NCI-H82 (cell line): ENCODE measurements around the gene DELE1.
A peak's percentile ranks its signal among the peaks of the same experiment; 100 is the strongest.

Experiments used
- DNase-seq: peaks from one replicate; lab custom pipeline; 2025; lab: John Stamatoyannopoulos, UW

DELE1 gene

DNA sequence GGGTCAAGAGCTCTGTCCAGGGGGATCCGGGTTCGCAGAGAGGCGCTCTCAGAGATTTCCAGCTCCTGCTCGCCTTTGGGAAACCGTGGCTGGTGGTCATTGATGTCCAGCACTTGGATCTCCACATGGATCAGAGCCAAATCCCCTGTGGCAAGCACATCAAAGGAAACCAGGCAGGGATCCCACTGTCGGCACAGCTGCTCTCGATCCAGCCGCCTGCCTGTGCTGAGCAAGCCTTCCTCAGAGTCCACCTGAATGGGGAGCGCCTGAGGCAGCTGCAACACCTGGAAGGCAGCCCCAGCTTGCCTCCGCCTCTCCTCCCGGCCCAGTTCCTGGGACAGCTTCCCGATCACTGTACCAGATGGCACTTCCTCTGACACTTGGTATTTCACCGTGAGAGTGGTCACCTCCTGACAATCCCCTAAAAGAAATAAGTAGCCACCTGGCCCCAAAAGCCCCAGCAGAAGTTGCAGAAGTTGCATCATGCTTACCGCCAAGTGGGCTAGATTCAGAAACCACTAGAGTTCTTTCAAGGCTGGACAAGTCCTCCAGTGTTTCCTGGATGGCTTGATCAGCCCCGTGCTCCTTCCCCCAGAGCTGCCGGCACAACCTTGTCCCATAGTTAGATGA, 33.8 kb downstream of the DELE1 start:
- DNase-seq: no peak

- peak; percentile 35 for DNase-seq
These were observed 34.4 kb downstream of the DELE1 start, which contains the start of gene PCDH12 for GRCh38 chr5:141958113-141958512. PCDH12 (minus strand) TSS chr5:141958202; CDS start chr5:141957851, 351 bp downstream.

GRCh38 chr5:141958546-141959172, 35.0 kb downstream of the DELE1 start:
- no peak for DNase-seq

DNA sequence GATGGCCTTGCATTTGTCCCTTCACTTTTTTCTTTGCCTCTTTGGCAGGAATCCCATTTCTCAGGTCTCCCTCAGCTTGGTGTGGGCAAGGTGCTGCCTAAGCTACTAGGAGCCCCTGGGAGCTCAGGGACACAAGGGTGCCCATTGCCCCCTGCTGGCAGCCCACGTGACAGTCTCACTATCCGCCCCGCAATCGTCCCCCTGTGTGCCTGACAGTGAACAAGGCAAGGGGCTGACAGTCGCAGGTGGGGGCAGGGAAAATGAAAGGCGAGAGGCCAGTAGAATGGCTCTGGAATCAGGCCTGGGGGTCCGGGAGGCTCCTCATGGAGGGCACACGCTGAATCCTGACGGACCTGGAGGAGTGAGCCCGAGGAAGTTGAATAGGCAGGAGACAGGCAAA, 36.3 kb downstream of the DELE1 start:
- DNase-seq: peak; percentile 29

DNA sequence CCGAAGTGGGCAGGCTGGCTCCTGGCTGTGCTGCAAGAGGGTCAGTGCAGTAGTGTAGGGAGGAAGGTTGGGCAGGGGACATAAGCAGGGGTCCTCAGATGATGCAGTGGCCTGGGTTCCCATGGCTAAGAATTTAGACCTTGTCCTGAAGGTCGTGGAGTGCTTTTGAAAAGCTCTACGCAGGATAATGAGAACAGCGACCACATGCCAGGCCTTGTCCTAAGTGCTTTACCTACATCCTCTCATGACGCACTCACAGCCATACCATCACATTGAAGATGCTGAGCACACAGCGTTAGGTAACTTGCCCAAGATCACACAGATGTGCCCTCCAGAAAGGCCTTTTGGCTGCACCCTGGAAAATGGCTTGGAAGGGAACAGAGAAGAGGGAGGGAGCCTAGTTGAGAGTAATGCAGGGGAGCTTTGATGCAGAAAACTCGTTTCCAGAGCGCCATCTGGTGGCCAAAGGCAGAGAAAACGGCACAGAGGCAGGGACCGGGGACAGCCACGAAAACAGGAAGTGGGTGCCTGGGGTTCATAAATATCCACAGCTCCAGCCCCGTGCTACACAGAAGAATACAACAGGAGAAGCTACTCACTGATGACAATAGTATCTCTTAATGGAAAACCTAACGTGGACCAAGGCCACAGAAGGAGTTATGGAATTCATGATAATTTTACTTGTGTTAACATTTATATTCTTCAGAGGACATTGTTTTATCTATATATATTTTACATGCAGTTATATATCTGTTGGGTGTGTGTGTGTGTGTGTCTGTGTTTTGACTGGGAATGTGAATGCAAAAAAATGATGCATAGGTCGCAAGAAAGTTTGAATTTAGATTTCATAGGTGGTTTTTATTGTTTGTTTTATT, 37.0 kb downstream of the DELE1 start:
- DNase-seq: peak; percentile 86

DNA sequence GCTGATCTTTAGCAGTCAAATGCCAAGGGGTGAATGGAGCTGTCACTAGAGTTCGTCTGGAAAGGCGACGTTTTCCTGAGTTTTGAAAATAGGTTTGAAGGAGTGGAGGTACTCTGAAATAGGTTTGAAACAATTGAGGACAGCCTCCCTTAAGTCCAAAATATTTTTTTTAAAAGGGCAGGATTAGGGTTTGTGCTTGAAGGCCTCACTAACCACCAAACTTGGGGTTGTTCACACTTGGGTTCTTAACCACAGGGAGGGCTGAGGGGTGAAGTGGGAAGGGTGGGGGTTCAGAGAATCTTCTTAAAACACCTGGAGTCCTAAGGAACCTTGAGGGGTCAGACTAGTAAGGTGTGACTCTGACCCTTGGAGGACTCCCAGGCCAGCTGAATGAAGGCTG, 37.8 kb downstream of the DELE1 start:
- DNase-seq: no peak

GRCh38 chr5:141963701-141964100, 40.0 kb downstream of the DELE1 start:
- no peak for DNase-seq

DNA sequence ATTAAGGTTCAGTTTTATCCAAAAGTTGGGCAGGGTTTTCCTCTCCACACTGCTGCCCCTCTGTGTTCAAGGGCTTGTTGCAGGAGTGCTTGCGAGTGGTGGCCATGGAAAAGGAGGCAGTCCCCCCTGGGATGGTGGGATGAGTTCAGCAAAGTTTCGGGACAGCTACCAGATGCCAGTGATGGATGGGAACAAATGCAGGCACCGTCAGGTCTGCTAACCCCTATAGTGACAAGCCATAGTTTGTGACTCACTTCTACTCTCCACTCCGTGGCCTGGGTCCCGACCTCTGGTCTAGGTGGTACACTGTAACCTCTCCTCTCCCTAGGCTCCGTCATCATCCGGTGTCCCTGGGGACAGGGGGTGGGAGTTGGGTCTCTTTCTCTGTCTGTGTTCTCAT, 41.4 kb downstream of the DELE1 start:
- no peak for DNase-seq

- no peak for DNase-seq
These were observed 42.7 kb downstream of the DELE1 start for GRCh38 chr5:141966275-141966962.

DNA sequence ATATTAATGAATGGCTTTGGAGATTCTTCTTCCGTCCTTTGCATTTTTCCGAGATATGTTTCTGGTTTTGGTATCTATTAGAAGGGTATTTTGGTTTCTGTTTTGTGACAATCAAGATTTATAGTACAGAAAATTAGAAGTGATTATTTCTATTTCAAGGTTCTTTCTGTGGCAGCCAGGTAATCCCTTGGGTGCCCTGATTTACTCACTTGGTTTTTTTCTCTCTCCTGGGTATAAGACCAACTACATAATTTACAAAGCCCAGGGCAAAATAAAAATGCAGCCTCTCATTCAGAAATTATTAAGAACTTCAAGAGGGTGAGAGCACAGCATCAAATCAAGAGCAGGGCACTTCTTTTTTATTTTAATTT, 43.3 kb downstream of the DELE1 start:
- DNase-seq: no peak

DNA sequence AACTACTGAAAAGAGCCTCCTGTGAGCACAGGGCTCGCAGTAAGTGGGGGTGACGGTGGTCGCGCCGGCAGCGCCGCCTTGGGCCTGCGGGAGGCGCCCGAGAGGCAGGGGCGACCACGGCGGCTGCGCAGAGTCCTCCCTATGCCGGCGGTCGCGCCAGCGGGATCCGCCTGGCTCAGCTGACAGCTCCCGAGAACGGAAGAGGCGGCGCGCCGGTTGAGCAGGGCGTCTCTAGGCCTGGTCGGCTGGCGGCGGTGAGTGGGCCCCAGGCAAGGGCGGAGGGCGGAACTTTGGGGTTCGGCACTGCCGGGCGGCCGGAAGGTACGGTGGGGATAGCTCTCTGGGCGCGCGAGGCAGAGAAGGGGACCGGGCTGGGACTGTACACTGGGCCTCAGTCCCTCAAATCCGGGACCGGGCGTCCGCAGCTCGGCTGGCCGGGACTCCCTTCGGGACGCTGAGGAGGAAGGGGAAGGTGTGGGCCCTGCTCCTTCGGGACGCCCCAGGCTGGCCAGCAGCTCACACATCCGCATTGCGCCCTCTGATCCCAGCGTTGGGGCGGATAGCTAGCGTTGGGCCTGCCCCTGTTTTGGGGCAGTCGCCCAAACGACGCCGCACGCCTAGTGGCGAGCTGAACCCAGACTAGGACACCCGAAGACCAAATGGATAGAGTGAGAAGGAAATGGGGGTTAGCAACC, 45.4 kb downstream of the DELE1 start, which contains the start of gene RNF14:
TSS of gene RNF14 (plus strand) at position 192 of the 695 bp plus-strand sequence. CDS start 4,484 bp downstream, outside the sequence.
- DNase-seq: peak; percentile 93

DNA sequence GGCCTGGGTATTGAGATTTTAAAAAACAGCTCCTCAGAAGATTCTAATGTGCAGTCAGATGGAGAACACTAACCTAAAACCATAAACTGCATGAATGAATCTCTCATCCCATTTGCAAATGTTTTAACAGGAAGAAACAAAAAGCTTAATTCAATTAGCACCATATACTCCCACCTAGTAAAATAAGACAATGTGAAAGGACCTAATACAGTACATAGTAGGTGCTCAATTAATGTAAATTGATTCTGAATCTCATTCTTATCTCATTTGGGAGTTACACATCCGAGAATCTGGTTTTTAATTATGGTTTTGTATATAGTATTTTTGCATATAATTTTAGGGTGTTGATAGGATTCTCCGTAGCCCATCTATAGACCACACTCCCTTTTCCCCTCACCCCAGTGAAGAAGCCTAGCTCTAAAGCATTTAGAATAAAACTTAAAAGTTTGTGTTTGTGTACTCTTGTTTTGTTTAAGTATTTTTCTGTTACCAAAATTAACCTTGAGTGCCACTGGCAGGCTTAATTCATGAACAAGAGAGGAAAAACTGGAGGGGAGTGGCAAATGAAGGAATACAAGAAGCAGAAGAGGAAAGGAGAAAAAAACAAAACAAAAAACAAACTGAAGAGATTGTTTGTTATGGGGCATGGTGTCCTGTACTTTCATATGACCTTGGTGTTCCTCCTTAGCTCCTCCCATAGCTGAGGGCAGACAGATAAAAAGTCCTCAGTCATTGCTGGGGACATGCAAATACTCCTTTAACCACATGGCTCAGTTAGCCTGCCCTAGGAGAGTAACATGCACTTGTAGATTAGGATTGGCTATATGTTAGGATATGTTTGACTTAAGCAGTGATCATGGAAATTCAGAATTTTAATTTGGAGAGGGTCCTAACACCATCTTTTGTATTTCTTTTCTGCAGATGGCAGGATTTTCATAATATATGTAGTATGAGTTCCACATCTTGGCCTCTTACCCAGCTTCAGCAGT, 46.4 kb downstream of the DELE1 start:
- DNase-seq: peak; percentile 36

- DNase-seq: no peak
These were observed 50.4 kb downstream of the DELE1 start for GRCh38 chr5:141973871-141974595.

GRCh38 chr5:141976176-141976575, 52.5 kb downstream of the DELE1 start:
- DNase-seq: no peak

DNA sequence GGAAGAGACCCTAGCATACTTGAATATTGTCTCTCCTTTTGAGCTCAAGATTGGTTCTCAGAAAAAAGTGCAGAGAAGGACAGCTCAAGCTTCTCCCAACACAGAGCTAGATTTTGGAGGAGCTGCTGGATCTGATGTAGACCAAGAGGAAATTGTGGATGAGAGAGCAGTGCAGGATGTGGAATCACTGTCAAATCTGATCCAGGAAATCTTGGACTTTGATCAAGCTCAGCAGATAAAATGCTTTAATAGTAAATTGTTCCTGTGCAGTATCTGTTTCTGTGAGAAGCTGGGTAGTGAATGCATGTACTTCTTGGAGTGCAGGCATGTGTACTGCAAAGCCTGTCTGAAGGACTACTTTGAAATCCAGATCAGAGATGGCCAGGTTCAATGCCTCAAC, 54.7 kb downstream of the DELE1 start:
- DNase-seq: no peak

- no peak for DNase-seq
These were observed 59.0 kb downstream of the DELE1 start for GRCh38 chr5:141982626-141983025.

- no peak for DNase-seq
These were observed 62.4 kb downstream of the DELE1 start for GRCh38 chr5:141986072-141986471.

DNA sequence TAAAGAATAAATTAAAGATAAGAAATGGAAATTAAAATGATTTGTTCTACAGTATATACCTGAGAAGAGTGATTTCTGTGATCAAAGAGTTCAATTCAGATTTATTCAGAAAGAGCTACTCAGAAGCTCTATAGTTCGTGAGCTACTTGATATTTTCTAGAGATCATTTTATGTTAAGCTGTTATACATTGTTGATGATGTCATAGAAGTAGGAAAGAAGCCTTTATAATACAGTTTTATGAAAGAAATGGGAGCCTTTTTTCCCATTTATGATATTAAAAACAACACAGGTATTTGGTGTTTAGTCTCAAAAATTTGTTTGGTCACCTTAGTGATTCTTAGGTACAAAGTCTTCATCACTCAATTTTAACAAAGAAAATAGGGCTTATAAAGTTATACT, 66.0 kb downstream of the DELE1 start:
- DNase-seq: no peak
